ENCODE results near the gene PAX2. TPM values are rescaled to one million over a fixed set of nuclear protein-coding genes. Genes with fewer than 3 reads are reported as not detected.

PAX2 gene
- total and polyA plus RNA-seq, 2 of the 13 experiments (the other 11 are each of a cell fraction or from before 2014, with no cell fraction given): not detected

- TF ChIP-seq THYN1 (CRISPR knock-in tag; IDR thresholded peaks at IDR 0.05; ENCODE audit: borderline replicate concordance, low read depth) (no peak), NCOR1 (IDR thresholded peaks at IDR 0.05; ENCODE audit: borderline replicate concordance, low read length) (peak; percentile 28; the same call in 1 of the 2 replicates), ELF1 (CRISPR knock-in tag; IDR thresholded peaks at IDR 0.05) (peak; percentile 9; the same call in 1 of the 2 replicates), PLRG1 (conservative IDR thresholded peaks at IDR 0.05) (no peak), ELK4 (CRISPR knock-in tag; IDR thresholded peaks at IDR 0.05; ENCODE audit: borderline replicate concordance) (no peak), RFX1 (IDR thresholded peaks at IDR 0.05) (no peak), SIX4 (CRISPR knock-in tag; IDR thresholded peaks at IDR 0.05) (no peak), ZNF407 (CRISPR knock-in tag; IDR thresholded peaks at IDR 0.05; ENCODE audit: not compliant biosample characterization) (no peak), BRD4 (CRISPR knock-in tag; IDR thresholded peaks at IDR 0.05) (no peak), TBX3 (IDR thresholded peaks at IDR 0.05; ENCODE audit: borderline replicate concordance) (no peak), GMEB2 (CRISPR knock-in tag; IDR thresholded peaks at IDR 0.05; ENCODE audit: low read depth) (no peak), KDM3A (CRISPR knock-in tag; IDR thresholded peaks at IDR 0.05; ENCODE audit: low read depth) (peak; percentile 77; the same call in 1 of the 2 replicates), ZBTB1 (CRISPR knock-in tag; IDR thresholded peaks at IDR 0.05; ENCODE audit: borderline replicate concordance) (no peak), PPARG (CRISPR knock-in tag; conservative IDR thresholded peaks at IDR 0.05) (peak; percentile 29), ZNF281 (CRISPR knock-in tag; IDR thresholded peaks at IDR 0.05; ENCODE audit: borderline replicate concordance) (no peak), ZBTB38 (CRISPR knock-in tag; IDR thresholded peaks at IDR 0.05) (no peak)
These were observed 133.0 kb downstream of the PAX2 start (continued) for GRCh38 chr10:100878291-100878910.

Measured in HepG2 (cell line).